IMR-90 (cell line): ENCODE results near the gene DOCK1.

ENCODE experiments used
- CEBPB ChIP-seq: IDR thresholded peaks from 2 replicates; pipeline ENCODE4 v1.6.1; 2012; ENCODE audit warnings: low read depth, low read length, improper control_type of control experiment
- POLR2A ChIP-seq: IDR thresholded peaks from 2 replicates; pipeline ENCODE4 v1.6.1; 2012; ENCODE audit warnings: mild to moderate bottlenecking, low read depth, low read length
- RCOR1 ChIP-seq: IDR thresholded peaks from 2 replicates; pipeline ENCODE4 v1.6.1; 2012; ENCODE audit warnings: mild to moderate bottlenecking, low read length, improper control_type of control experiment; ENCODE audit not compliant: insufficient replicate concordance
- RFX5 ChIP-seq: IDR thresholded peaks from 2 replicates; pipeline ENCODE4 v1.8.0; 2012; ENCODE audit warnings: low read depth, mild to moderate bottlenecking, low read length, moderate library complexity
- SMC3 ChIP-seq: fragments of 150-350 bp; IDR thresholded peaks from 2 replicates; pipeline ENCODE4 v1.6.1; 2016; ENCODE audit warnings: low read depth, mild to moderate bottlenecking, antibody characterized with exemption, low read length, moderate library complexity
- TF ChIP-seq, protein P1 (sequence below): conservative IDR thresholded peaks from 2 replicates; pipeline ENCODE4 v1.5.1; 2012; ENCODE audit warnings: mild to moderate bottlenecking, low read depth, low read length, improper control_type of control experiment
- TF ChIP-seq, protein P2 (sequence below): fragments of 150-350 bp; IDR thresholded peaks from 2 replicates; pipeline ENCODE4 v1.6.1; 2017; ENCODE audit warnings: mild to moderate bottlenecking, antibody characterized with exemption, low read length, low read depth

DNA sequence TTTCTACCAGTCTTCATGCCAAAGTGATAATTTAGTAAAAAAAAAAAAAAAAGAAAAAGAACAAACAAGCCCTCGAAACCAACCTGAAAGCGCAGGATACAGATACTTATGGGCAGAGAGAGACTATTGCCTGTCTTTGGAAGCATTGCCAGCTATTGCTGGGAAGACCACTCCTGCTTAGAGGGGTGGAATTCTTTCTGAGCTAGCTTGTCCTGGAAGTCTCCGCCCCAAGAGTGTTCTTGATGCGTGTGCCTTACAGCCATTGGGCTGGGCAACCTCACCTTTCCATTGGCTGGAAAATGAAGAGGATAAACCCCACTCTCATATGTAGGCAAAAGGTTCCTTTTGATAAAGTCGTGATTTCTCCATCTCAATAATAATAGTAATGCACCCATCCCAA is 311.0 kb downstream of the DOCK1 start:
- TF ChIP-seq CEBPB = no peak
- no peak for TF ChIP-seq SMC3
- TF ChIP-seq, protein P1, sequence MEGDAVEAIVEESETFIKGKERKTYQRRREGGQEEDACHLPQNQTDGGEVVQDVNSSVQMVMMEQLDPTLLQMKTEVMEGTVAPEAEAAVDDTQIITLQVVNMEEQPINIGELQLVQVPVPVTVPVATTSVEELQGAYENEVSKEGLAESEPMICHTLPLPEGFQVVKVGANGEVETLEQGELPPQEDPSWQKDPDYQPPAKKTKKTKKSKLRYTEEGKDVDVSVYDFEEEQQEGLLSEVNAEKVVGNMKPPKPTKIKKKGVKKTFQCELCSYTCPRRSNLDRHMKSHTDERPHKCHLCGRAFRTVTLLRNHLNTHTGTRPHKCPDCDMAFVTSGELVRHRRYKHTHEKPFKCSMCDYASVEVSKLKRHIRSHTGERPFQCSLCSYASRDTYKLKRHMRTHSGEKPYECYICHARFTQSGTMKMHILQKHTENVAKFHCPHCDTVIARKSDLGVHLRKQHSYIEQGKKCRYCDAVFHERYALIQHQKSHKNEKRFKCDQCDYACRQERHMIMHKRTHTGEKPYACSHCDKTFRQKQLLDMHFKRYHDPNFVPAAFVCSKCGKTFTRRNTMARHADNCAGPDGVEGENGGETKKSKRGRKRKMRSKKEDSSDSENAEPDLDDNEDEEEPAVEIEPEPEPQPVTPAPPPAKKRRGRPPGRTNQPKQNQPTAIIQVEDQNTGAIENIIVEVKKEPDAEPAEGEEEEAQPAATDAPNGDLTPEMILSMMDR = no peak
- TF ChIP-seq POLR2A = no peak
- TF ChIP-seq RFX5 = no peak
- no peak for TF ChIP-seq RCOR1
- TF ChIP-seq, protein P2, sequence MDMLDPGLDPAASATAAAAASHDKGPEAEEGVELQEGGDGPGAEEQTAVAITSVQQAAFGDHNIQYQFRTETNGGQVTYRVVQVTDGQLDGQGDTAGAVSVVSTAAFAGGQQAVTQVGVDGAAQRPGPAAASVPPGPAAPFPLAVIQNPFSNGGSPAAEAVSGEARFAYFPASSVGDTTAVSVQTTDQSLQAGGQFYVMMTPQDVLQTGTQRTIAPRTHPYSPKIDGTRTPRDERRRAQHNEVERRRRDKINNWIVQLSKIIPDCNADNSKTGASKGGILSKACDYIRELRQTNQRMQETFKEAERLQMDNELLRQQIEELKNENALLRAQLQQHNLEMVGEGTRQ = no peak
